PC-9 (cell line): ENCODE data around the gene DZIP1.

Experiments used
- EZH2 ChIP-seq: fragments of 200-600 bp; sonication (generic); IDR thresholded peaks from 2 replicates; pipeline ENCODE4 v1.8.0; 2017; ENCODE audit warnings: antibody characterized with exemption, low read depth
- TF ChIP-seq, protein P1 (sequence below): fragments of 200-600 bp; sonication (generic); conservative IDR thresholded peaks from 2 replicates; pipeline ENCODE4 v1.6.1; 2017; ENCODE audit warnings: mixed run types, antibody characterized with exemption, mild to moderate bottlenecking, moderate library complexity

- TF ChIP-seq, protein P1, sequence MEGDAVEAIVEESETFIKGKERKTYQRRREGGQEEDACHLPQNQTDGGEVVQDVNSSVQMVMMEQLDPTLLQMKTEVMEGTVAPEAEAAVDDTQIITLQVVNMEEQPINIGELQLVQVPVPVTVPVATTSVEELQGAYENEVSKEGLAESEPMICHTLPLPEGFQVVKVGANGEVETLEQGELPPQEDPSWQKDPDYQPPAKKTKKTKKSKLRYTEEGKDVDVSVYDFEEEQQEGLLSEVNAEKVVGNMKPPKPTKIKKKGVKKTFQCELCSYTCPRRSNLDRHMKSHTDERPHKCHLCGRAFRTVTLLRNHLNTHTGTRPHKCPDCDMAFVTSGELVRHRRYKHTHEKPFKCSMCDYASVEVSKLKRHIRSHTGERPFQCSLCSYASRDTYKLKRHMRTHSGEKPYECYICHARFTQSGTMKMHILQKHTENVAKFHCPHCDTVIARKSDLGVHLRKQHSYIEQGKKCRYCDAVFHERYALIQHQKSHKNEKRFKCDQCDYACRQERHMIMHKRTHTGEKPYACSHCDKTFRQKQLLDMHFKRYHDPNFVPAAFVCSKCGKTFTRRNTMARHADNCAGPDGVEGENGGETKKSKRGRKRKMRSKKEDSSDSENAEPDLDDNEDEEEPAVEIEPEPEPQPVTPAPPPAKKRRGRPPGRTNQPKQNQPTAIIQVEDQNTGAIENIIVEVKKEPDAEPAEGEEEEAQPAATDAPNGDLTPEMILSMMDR: no peak
- TF ChIP-seq EZH2: no peak
Measured at GRCh38 chr13:95585867-95586266, 58.6 kb downstream of the DZIP1 start.
